ENCODE measurements around the gene LRP1B.

DNA sequence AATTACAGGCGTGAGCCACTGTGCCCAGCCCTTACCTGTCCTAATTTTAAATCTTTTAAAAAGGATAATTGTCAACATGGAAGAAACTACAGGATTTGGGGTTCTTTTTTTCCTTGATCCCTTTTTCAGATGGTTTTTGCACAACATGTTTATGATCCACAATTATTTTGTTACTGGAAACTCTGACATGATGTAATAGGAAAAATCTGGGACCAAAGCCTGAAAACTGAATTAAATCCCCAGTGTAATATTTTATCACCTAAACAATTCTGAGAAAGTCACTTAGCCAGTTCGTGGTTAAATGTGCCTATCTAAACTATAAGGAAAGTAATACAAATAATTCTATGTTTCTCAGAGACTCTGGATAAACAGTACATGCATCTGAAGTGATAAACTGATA is 1649.7 kb downstream of the LRP1B start:
- TF ChIP-seq, protein P1, sequence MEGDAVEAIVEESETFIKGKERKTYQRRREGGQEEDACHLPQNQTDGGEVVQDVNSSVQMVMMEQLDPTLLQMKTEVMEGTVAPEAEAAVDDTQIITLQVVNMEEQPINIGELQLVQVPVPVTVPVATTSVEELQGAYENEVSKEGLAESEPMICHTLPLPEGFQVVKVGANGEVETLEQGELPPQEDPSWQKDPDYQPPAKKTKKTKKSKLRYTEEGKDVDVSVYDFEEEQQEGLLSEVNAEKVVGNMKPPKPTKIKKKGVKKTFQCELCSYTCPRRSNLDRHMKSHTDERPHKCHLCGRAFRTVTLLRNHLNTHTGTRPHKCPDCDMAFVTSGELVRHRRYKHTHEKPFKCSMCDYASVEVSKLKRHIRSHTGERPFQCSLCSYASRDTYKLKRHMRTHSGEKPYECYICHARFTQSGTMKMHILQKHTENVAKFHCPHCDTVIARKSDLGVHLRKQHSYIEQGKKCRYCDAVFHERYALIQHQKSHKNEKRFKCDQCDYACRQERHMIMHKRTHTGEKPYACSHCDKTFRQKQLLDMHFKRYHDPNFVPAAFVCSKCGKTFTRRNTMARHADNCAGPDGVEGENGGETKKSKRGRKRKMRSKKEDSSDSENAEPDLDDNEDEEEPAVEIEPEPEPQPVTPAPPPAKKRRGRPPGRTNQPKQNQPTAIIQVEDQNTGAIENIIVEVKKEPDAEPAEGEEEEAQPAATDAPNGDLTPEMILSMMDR (IDR thresholded peaks at IDR 0.05): no peak
- no peak for TF ChIP-seq POLR2A (IDR thresholded peaks at IDR 0.05)

All from Peyer's patch (tissue), 4 donors.